Stimulated activated naive CD4-positive, alpha-beta T cell (primary cell): ENCODE results near the gene OTULIN.
A peak's percentile ranks its signal among the peaks of the same experiment; 100 is the strongest.

Source experiments
- DNase-seq, 6 experiments: peaks; one replicate each; lab custom pipeline; 2025; lab: John Stamatoyannopoulos, UW

The OTULIN gene

DNA sequence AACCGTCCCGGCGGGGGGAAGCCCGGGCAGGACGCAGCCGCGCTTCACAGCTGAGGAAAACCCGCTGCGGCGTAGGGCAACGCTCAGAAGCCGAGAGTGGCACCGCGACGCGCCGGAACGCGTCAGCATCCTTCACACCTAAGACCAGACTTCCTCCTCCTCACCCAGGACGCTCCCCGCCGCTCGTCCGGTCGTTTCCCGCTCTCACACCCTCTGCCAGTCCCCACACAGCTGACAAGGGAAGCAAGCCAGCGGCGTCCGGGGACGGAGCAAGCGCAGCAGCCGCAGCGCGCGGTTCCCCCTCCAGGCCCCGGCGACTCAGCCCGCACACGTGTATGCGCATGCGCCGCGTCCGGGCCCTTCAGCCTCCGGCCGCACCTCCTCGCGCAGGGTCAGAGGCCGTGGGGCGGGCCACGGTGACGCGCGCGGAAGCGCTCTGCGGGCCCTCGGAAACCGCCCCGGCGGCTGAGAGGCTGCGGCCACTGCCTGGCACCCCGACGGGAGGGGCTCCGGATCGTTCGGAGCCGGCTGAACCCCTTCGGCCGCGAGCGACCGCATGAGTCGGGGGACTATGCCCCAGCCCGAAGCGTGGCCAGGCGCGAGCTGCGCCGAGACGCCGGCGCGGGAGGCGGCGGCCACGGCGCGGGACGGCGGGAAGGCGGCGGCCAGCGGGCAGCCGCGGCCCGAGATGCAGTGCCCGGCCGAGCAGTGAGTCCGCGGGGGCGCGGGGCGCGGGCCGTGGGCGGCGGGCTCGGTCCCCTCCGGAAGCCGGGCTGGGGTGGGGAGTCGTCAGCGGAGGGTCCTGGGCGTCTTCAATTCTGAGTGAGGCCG is at the start of gene OTULIN:
OTULIN (plus strand) TSS at position 449 of the 831 bp plus-strand sequence; CDS start at position 557, 108 bp downstream.
- peak; percentile 62 to 88 (median 75) for DNase-seq

DNA sequence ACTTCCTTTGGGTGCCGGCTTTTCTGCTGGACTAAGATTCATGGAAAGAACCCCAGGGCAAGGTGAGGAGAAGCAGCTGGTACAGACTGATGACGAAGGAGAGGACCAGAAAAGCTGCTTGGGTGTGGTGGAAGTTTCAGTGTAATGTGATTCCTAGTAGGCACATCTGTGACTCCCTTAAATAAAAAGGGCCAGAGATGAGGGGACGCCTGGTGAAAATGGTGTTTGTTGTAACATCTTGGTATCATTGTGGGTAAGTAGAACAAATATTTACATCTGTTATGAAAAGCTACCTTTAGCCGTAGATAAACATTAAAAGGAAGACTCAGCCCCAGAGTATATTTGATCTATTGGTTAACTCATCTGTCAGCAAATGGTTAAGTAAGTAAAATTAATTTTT is 49.2 kb upstream of the OTULIN start:
- no peak for DNase-seq

DNA sequence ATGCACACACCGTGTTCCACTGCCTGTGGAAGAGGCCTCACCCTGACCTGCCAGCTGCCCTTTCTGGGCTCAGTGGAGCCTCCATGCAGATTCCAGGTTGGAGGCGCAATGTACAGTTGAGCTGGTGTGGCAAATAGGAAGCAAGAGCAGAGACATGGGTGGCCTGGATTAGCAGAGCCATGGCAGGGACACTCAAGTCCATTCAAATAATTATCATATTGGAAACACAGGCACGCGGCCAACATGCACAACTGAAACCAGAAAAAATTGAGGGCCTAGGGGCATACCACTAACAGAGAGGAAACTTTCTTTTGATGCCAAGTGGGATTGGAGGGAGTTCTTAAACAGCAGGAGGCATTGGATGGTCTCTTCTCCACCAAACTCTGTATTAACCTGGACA is 47.1 kb upstream of the OTULIN start:
- no peak for DNase-seq

DNA sequence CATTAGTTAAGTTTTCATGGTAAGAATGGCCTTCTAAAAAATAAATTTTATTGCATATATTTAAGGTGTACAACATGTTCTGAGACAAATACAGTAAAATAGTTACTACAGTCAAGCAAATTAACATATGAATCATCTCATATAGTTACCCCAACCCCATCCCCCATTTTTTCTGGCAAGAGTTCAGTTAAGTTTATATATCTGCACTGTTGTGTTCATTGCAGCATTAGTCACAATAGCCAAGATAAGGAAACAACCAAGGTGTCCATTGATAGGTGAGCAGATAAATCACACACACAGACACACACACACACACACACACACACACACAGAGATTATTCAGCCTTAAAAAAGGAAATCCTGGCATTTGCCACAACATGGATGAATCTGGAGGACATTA is 37.2 kb upstream of the OTULIN start:
- DNase-seq, result no peak

DNA sequence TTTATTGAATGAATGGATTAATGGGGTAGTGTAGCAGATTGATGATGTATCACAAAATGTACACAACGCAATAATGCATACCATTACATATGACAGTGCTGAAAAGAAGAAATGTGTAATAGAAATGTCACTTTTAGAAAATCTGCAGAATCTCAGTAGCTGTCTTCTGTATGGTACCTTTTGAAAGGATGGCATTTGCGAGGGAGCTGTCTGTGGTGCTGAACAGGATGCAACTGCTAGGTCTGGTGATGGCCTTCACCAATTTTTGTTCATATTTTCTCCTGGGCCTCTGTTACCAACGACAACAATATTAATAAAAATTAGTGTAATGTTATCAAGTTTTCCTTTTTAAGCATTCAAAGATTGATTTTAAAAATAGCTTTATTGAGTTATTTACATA is 36.2 kb upstream of the OTULIN start:
- peak in 4 of 6 experiments; percentile 5 to 45 (median 18) for DNase-seq

DNA sequence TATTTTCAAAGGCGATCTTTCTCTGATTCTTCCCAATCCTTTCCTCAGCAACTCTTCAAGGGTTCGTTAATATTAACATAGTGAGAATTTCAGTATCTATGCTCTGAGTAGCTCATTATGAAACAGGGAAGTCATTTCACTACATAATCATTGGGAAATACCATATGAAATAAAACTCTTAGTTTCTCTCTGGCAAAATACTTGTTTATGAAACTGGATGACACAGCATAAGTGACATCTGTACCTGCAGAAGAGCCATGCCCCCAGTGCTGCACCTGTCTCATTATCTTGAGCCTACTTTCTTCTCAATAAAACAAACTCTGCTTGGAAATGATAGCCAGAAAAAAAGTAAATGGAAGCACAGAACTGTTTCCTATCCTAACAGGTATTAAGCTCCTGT is 33.8 kb upstream of the OTULIN start:
- DNase-seq, result no peak

DNA sequence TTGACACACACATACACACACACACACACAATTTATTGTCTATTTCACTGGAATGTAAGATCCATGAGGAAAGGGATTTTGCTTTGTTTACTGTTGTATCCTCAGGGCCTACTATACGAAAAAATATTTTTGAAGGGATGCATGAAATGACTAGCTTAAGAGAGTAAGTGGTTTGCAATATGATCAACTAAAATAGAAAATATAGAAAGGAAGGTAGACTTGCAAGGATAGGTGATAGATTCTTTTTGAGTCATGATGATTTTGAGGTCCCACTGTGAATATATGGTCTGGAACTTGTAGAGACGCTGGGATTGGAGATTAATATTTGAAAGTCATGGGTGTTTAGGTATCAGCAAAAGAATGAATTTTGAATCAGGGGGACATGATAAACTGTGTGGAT is 28.9 kb upstream of the OTULIN start:
- no peak for DNase-seq

DNA sequence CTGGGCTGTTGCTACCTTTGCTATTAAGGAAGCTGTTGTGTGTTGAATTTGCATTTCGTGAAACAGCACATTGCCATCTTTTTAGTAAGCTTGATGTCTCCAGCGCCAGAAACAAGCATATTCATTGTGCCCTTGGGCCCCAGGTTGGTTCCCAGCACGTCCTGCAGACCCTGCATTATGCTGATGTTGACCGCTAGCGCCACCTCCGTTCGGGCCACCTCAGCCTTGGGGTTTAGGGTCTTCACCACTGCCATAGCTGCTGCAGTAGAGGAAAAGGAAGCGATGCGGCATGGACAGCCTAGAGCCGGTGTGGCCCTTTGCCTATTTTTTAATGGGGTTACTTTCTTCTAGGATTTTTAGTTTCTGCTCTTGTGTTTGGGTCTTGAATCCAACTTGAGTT is 23.8 kb upstream of the OTULIN start:
- DNase-seq, result no peak

DNA sequence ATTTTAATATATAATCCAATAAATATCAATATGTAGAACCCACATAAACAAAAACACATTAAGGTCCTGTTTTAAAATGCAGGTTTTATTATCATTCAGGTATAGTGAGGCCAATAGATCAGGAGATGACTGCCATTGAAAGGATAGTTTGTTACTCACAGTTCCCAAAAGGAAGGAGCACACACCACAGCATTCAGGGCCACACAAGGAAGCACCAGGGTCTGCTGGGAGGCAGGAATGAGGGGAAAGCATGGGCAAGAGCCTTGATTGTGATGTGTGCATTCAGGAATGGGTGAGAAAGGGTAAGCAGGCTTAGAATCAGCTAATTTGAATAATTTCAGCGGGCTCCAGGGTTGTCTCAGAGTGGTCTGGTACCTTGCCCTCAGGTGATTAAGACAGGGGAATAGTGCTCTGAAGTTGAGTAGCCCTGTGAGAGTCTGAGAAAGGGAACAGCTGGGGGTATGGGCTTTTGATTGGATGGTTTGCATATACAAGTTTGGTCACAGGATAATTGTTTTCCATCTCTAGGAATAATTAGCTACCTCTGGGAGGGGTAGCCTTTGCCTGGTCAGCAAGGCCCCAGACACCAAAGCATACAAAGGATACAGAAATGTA is 19.8 kb upstream of the OTULIN start:
- DNase-seq, result no peak

DNA sequence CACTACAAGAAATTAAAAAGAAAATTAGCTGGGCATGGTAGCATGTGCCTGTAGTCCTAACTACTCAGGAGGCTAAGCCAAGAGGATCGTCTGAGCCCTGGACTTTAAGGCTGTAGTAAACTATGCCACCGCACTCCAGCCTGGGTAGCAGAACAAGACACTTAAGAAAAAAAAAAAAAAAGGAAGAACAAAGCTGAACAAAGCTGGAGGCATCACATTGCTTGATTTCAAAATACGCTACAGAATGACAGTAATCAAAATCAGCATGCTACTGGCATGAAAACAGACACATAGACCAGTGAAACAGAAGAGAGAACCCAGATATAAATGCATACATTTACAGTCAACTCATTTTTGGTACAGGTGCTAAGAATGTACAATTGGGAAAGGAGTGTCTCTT is 14.5 kb upstream of the OTULIN start:
- DNase-seq, result no peak

DNA sequence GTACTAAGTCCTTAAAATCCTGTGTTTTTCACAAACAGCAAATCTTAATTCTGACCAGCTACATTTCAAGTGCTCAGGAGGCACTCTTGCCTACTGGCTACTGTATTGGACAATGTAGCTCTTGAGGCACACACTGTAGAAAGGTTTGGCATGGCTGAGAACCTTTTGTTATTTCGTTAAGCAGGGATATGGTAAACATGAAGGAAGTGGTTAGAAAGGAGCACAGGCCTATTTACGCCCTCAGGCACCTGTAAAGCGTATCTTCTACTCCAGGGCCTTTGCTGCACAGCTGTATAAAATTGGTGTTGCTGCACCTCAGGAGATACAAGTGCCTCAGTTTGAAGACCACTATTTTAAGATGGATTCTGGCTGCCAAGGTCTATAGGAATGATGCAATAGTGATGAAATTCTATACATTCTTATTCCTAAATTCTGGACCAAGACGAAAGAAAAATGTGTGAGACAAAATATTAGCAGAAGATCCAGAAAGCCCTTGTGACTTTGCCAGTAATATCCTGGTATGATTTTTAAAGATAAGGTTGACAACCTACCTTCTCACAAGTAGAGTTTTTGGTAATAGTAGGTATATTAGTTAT is 9.3 kb upstream of the OTULIN start:
- DNase-seq, result no peak

DNA sequence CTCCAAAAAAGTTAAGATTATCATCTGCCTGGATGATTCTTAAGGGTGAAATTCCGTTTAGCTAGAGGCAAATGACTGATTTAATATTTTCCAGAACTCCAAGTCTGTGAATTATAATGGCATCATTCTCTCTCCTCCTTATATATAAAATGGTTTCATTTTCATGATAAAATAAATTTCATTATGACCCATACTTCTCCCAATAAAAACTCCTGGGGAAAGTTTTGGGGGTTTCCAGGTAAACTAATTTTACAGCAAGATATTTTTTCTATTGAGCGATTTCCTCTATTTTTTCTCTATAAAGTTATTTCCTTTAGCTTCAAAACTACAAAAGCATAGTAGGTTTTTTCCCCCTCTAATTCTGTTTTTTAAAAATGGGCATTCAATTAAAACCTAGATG is 7.6 kb upstream of the OTULIN start:
- DNase-seq, result no peak

DNA sequence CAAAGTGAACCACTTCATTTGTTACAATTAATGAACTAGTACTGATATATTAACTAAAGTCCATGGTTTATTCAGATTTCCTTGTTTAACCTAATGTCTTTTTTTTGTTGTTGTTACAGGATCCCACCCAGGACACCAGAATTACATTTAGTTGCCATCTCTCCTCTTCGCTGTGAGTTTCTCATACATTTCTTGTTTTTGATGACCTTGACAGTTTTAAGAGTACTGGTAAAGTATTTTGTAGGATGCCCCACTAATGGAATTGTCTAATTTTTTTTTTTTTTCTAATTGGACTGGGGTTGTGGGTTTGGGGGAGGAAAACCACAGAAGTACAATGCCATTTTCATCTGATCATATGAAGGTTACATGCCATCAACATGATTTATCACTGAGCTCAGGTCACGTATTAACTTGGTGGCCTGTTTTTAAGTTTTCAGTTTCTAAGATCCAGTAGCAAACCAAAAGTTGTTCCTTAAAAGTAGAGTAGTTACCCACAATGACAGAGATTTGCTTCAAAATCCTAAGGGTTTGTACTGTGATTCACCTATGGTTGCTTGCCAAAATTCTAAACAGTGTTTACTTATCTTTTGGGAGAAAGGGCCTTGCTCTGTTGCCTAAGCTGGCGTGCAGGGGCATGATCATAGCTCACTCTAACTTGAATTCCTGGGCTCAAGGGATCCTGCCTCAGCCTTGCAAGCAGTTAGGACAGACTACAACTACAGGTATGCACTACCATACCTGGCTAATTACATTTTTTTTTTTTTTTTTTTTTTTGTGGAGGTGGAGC is 4.5 kb upstream of the OTULIN start:
- DNase-seq, result no peak

DNA sequence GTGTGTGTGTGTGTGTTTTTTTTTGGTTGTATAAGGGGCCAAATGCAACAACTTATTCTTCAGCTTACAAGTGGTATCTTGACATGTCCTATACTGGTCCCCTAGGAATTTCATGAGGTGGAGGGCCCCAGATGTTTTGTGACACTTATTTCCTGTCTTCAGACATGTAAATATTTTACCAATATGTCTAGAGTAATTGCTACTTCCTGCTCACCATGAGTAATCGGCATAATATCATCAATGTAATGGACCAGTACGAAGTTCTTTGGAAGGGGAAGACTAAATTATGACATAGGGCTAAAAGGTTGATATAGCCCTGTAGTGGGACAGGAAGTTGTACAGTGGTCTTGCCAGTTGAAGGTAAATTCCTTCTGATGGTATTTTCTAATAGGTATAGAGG is 3.7 kb upstream of the OTULIN start:
- no peak for DNase-seq

DNA sequence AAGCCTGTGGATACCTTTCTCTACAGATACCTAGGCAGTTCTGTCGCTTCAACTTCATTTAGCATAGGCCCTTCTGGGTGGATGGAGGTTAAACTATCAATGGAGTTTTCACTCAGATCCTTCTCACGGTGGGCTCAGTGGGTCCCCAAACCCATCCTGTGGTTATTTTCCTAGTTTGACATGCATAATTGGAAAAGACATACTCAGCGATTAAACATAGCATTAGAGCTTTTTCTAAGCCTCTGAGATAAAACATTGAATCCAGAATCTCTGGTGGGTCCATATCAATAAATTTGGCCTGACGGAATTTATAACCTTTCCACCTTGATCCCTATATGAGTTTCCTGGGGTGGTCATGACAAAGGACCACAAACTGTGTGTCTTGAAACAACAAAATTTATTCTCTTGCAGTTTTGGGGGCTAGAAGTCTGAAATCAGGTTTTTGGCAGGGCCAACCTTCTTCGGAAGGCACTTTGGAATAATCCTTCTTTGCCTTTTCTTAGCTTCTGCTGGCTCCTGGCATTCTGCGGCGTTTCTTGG is 1.7 kb upstream of the OTULIN start:
- DNase-seq, result no peak

DNA sequence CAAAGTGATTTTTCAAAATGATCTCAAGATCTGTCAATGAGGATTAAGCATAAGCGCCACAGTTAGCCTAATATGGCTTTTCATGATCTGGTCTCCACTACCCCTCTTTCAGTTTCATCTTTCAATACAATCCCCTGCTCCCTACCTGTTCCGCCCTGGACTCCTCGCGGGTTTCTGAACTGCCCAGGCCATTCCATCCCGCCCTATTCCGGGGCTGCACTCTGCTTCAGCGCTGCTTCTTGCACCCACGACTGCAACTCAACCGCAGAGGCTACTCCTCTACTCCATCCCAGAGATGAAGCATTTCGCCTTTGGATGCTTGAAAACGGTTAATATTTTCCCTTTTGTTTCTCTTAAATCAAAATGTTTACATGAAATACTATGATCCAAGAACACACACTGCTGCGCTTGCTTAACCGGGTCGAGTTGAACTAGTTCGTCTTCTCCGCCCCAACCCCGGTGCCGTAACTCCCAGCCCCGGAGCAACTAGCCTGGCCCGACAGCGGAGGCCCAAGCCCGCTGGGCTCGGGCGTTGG is 716 bp upstream of the OTULIN start:
- no peak for DNase-seq

DNA sequence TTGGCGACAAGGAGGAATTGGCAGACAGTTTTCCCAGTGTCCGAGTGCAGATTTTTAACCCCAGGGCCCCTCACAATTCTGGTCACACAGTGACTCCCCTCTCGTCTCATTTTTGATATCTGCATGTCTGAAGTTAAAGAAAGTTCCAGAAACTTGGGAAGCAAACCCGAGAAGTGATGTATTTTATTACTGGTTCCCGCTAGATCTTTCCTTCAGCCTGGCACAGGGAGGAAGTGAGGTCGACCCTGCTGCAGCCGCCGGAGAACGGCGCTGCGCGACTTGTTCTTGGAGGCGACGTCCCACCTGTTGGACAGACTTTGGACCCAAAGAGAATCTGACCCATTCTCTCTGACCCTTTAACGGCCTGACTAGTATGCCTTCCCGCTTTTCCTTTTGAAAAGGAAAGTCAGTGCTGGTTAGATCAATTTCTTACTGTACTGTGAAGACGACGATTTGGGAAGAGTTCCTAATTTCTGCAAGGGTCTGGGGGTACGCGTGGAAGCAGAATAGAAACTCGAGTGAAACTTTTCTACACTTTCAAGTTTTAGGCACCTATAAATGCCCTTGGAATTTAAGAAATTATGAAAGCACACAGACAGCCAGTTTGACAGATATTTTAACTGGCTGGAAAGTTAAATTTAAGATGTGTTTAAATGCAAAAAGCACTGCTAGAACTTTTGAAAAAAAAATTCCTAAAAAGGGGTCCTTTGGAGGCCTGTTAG is 744 bp downstream of the OTULIN start:
- DNase-seq, result peak in 3 of 6 experiments; percentile 10 to 40 (median 24)

DNA sequence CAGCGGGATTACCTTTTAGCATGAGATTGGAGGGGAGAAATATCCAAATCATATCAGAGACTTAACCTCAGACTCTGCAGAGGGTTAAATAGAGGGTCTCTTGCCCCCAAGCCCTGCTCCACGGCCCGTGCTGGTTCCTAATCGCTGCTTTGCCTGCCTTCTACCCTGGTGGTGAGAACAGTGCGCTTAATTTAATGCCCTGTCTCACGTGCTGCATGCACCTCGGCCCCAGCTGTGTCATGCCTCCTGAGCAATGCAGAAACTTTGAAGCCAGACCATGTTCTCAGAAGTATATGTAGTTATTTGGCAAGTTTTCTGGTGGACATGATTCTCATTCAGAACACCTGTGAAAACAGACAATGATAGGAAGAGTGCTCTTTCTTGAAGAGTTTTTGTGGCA is 1.4 kb downstream of the OTULIN start:
- peak; percentile 17 to 38 (median 20) for DNase-seq

DNA sequence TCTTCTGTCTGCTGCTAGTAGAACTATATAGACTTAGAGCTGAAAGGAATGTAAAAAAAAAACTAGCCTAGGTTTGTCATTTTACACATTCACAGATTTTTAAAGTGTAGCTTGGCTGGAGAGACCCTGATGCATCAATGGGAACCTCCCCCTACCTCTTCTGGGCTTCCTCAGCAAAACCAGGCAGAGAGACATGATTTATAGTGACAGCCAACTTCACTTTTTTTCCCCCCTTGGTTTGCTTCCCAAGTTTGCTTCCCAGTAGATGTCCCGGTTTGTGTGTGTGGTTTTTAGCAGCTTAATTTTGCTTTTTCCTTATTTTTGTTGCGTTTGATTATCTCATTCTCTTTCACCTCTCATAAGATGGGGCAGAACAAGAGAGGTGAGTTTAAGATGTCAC is 1.8 kb downstream of the OTULIN start:
- no peak for DNase-seq

DNA sequence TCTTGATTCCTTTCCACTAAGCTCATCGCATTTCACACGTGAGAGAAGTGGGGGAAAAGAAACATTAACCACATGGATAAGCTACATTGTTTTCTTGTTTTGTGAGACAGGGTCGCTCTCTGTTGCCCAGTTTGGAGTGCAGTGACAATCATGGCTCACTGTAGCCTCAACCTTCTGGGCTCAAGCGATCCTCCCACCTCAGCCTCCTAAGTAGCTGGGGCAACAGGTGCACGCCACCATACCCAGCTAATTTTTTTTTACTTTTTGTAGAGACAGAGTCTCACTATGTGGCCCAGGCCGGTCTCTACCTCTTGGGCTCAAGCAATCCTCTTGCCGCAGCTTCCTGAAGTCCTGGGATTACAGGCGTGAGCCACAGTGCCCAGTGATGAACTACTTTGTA is 2.8 kb downstream of the OTULIN start:
- no peak for DNase-seq

DNA sequence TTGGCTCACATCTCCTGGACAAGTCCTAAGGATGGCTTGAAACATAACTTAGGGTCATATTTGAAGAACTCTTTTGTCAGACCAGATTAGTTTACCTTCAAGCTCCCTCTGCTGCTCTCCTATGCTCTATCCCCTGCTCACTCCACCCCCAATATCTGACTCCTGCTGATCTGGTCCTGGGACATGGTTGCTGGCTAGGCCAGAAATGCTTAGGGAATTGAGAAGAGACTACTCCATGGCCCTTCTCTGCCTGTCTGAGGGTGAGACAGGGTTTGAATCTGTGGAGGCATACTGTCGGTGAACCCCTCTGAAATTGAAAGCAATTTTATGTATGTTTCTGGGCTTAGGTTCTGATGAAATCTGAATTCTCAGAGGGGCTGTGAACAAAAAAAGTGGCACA is 3.3 kb downstream of the OTULIN start:
- DNase-seq, result no peak
